GM18517 (cell line): ENCODE measurements around the gene MAPKAPK5.
A peak's percentile ranks its signal among the peaks of the same experiment; 100 is the strongest.
"Not testable (repeated sequence)": the region's sequence is repeated elsewhere in the genome, so short reads cannot be mapped to it uniquely, and the experiment has no call there.

Experiments
- ATAC-seq: cut with Tn5 transposase; IDR thresholded peaks from one replicate; pipeline ENCODE4 v1.9.1; 2021; ENCODE audit warnings: mild to moderate bottlenecking, moderate library complexity; ENCODE audit not compliant: unreplicated experiment

Gene MAPKAPK5

GRCh38 chr12:111841750-111842555 is at the start of gene MAPKAPK5:
Gene MAPKAPK5 (plus strand): TSS chr12:111842228. CDS start chr12:111842734, 506 bp downstream.
- ATAC-seq, result peak; percentile 72

- ATAC-seq, result no peak
These were observed 49.2 kb upstream of the MAPKAPK5 start for GRCh38 chr12:111792856-111793235.

- ATAC-seq, result no peak
These were observed 43.8 kb upstream of the MAPKAPK5 start for GRCh38 chr12:111798182-111798581.

- ATAC-seq, result no peak
These were observed 42.3 kb upstream of the MAPKAPK5 start for GRCh38 chr12:111799758-111800157.

GRCh38 chr12:111803038-111803626 is 38.9 kb upstream of the MAPKAPK5 start:
- no peak for ATAC-seq

DNA sequence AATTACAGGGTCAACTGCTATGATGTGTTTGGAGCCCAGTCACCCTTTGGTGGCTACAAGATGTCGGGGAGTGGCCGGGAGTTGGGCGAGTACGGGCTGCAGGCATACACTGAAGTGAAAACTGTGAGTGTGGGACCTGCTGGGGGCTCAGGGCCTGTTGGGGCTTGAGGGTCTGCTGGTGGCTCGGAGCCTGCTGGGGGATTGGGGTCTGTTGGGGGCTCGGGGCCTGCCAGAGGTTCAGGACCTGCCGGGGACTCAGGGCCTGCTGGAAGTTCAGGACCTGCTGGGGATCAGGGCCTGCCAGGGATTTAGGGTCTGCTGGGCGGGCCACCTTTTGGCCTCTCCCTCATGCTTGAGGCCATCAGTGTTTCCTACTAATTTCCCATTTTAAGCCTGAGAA is 38.2 kb upstream of the MAPKAPK5 start:
- ATAC-seq, result no peak

DNA sequence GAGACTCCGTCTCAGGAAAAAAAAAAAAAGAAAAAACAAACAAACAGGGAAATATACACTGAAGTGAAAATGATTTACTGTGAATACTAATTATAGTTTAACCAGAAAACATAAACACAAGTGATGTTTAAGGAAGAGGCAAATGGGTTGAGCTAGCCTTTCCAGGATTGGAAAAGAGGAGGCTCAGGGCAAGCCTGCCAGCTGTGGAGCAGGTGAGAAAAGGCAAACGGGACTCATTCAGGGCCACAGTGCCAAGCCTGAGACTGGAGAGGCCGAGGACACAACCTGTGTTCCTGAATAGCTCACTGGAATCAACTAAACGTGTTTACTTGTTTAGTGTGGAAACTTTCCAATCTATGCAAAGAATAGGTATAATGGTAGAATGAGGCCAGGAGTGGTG is 35.7 kb upstream of the MAPKAPK5 start:
- no peak for ATAC-seq

GRCh38 chr12:111807232-111807631 is 34.8 kb upstream of the MAPKAPK5 start:
- no peak for ATAC-seq

DNA sequence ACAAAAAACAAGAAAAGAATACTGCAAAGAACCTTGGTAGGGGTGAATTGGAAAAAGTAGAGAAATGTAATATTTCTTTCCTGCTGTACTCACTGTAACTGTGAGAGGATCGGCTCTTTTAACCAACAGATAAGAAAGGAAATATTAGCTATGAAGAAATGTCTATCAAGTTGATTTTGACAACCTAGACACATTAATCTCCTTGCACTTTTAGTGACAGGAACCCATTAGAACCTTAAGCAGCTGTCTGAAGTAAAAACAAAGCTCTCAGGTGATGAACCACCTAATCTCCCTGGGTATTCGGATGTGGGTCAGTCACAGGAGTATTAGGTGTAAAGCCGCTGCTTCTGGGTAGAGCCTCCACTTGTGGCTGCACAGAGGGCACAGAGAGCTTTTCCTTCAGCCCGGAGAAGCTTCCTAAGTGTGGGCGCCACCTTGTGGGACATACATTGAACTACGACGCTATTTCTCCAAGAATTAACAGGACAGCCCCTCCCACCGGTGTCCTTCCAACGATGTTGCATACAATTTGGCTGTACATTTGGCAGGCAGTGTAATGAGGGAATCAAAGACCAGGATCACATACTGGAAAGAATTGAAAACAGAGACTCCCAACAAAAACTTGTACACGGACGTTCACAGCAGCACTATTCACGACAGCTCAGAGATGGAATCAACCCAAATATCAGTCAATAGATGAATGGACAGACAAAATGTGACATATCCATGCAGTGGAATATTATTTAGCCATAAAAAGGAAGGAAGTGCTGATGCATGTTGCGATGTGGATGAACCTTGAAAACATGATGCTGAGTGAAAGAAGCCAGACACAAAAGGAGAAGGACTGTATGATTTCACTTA is 28.9 kb upstream of the MAPKAPK5 start:
- ATAC-seq, result no peak

- ATAC-seq, result no peak
These were observed 25.9 kb upstream of the MAPKAPK5 start for GRCh38 chr12:111816065-111816615.

DNA sequence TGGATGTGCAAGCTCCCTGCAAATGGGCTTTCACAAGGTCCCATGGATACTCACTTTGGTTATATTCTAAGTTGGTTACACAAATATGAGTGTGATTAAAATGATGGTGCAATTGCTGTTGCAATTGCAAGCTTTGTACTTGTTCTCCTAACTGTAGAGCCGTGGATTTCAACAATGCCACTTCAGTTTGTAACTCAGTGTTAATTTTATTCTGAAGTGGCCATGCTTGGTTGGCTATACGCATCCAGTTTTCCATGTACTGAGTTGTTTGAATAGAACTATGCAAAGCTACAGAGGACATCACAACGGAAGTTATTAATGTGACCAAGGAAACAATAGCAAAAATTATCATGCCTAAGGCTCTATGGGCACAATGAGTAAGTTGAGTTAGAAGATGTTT is 25.1 kb upstream of the MAPKAPK5 start:
- ATAC-seq, result not testable (repeated sequence)

- ATAC-seq, result no peak
These were observed 23.7 kb upstream of the MAPKAPK5 start for GRCh38 chr12:111818340-111818739.

DNA sequence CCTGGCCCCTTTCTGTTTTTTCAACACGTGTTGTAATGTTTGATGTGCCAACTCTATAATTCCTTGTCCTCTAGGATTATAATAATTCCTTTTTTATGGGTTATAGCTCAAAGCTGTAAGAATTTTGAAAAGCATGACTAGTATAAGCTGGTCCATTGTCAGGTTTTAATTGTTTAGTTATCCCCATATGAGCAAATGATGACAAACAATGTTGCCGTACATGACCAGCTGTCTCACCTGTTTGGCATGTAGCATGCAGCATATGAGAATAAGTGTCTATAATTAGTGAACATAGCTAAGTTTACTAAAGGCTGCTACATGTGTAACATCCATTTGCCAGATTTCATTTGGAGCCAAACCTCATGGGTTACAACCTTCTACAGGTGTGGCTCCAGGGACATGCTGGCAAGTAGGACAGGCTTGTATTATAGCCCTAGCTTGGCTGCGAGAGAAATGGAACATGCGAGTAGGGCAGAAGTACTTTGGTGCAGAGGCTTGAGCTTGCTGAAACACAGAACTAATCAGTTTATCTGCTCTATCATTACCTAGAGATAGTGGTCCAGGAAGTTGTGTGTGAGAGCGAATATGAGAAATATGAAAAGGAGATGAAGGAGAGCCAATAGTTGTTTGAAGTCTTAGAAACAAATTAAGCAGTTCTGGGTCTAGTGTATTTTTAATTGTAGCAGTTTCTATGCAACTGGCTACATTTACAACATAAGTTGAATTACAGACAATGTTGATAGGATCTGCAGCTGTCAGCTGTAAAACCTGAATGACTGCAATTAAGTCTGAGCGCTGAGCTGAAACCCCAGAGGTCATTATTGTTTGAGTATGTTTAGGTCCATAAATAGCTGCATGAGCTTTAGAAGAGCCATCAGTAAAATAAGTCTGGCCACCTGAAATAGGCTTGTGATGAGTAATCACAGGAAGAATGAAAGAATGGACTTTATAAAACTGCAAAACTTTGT is 22.6 kb upstream of the MAPKAPK5 start:
- ATAC-seq, result no peak

- not testable (repeated sequence) for ATAC-seq
These were observed 21.2 kb upstream of the MAPKAPK5 start for GRCh38 chr12:111820828-111821227.

GRCh38 chr12:111822886-111823285 is 19.1 kb upstream of the MAPKAPK5 start:
- no peak for ATAC-seq

DNA sequence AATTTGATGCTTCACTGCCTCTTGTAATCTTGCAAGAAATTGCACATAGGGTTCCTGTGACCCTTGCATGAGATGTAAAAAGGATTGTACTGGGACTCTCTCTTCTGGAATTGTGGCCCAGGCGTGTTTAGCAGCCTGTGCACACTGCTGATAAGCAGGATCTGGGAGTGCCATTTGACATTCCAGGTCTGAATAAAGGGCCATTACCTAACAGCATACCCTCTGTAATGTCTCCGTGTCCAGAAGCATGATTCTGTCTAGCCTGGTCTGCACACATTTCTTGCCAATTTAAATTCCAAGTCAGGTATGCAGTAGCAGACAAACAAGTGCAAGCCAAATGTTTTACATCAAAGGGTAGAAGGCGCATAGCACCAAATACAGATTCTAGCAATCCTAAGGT is 18.1 kb upstream of the MAPKAPK5 start:
- no peak for ATAC-seq

DNA sequence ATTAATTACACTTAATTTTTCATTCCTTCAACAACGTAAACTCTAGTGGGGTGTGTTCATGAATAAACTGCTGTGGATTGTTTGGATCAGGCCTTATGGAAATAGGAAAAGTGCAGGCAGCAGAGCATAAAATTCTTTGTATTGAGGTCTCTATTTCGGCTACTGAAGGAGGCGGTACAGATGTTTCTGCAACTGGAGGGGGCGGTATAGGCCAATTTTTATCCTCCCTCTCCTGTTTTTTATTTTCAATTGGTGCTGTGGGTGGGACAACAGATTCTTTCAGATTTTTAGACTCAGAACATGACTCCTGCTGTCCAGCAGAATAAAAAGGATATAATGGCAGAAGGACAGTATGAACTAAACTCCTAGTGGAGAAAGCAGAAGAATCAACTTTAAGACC is 17.7 kb upstream of the MAPKAPK5 start:
- not testable (repeated sequence) for ATAC-seq

- ATAC-seq, result no peak
These were observed 16.5 kb upstream of the MAPKAPK5 start for GRCh38 chr12:111825509-111825908.

GRCh38 chr12:111826316-111826715 is 15.7 kb upstream of the MAPKAPK5 start:
- ATAC-seq, result no peak

DNA sequence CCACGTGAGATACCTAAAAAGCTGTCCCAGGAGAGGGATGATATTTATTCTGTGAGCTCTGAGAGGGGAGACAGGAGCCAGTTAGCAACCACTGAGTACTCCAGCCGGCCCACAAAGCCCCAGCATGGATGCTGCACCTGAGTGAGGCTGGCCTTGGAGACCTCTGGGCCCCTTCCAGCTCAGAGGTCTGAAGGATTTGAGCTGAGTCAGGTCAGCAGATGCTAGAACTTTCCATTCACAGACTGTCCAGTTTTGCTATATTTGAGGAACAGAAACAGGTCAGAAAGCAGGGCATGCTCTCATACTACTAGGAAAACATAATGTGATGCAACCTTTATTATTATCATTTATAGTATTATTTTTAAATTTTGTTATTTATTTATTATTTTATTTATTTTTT is 15.0 kb upstream of the MAPKAPK5 start:
- no peak for ATAC-seq
